ENCODE data around the gene ZNF208.

ZNF208 gene

GRCh38 chr19:21940684-21941083 lies 70.1 kb downstream of the ZNF208 start:
- peaks cover 65% of the 10 kb centered on the region for H3K9me3 ChIP-seq (ENCODE audit: control insufficient read depth, low read length)
- no peak overlapping the region for H3K27ac ChIP-seq (ENCODE audit: low read length, poor library complexity, severe bottlenecking)
- no peaks in the 10 kb centered on the region for H3K27me3 ChIP-seq (ENCODE audit: control insufficient read depth in 1 of 2, insufficient read depth in 1 of 2, low read length in 2 of 2)
- no peak overlapping the region for H2BK15ac ChIP-seq (ENCODE audit: low read depth, poor library complexity, severe bottlenecking)
- no peak overlapping the region for H3K4ac ChIP-seq (ENCODE audit: low read depth in 1 of 2, low read length in 2 of 2)
- no peaks in the 10 kb centered on the region for H3K79me1 ChIP-seq (replicated peaks; ENCODE audit: low read length, poor library complexity, severe bottlenecking)
- H3K9ac ChIP-seq (ENCODE audit: low read length): no peak overlapping the region
- H3K14ac ChIP-seq (ENCODE audit: low read length in 2 of 2): no peak overlapping the region
- no peaks in the 10 kb centered on the region for H3K4me1 ChIP-seq (ENCODE audit: control insufficient read depth, insufficient read depth, low read depth, low read length)
- WGBS: 81% methylated on average over 30 of the region's 30 CpGs
- no peak overlapping the region for H2BK5ac ChIP-seq (ENCODE audit: low read depth, low read length, poor library complexity, severe bottlenecking)
- no peak overlapping the region for H3K23ac ChIP-seq (ENCODE audit: low read length in 2 of 2)
- no peak overlapping the region for H4K91ac ChIP-seq (ENCODE audit: low read length)
- H2AFZ ChIP-seq (ENCODE audit: low read depth, low read length): no peak overlapping the region
- H3K36me3 ChIP-seq (ENCODE audit: control insufficient read depth in 1 of 2, insufficient read depth in 2 of 2, low read depth in 1 of 2, low read length in 2 of 2): no peaks in the 10 kb centered on the region
- no peak overlapping the region for H3K18ac ChIP-seq (ENCODE audit: low read depth in 1 of 2, low read length in 2 of 2)
- no peak overlapping the region for H2BK12ac ChIP-seq (ENCODE audit: low read length in 2 of 2)
- no peak overlapping the region for H2BK120ac ChIP-seq (ENCODE audit: low read depth, low read length)
- no peak for DNase-seq
- no peak overlapping the region for H4K8ac ChIP-seq (ENCODE audit: low read length)
- no peak overlapping the region for H3K4me2 ChIP-seq (ENCODE audit: low read length, poor library complexity, severe bottlenecking)
- H2AK5ac ChIP-seq (ENCODE audit: low read length, severe bottlenecking): no peak overlapping the region
- H3K4me3 ChIP-seq (ENCODE audit: insufficient read depth in 1 of 2, low read depth in 1 of 2, low read length in 2 of 2): no peak overlapping the region

- H3K36me3 ChIP-seq (ENCODE audit: control insufficient read depth in 1 of 2, insufficient read depth in 2 of 2, low read depth in 1 of 2, low read length in 2 of 2): no peaks in the 10 kb centered on the region
- no peak overlapping the region for H2BK15ac ChIP-seq (ENCODE audit: low read depth, poor library complexity, severe bottlenecking)
- H2AFZ ChIP-seq (ENCODE audit: low read depth, low read length): no peak overlapping the region
- H3K18ac ChIP-seq (ENCODE audit: low read depth in 1 of 2, low read length in 2 of 2): no peak overlapping the region
- DNase-seq: no peak
- H2BK12ac ChIP-seq (ENCODE audit: low read length in 2 of 2): no peak overlapping the region
- H2AK5ac ChIP-seq (ENCODE audit: low read length, severe bottlenecking): no peak overlapping the region
- H3K4me1 ChIP-seq (ENCODE audit: control insufficient read depth, insufficient read depth, low read depth, low read length): no peaks in the 10 kb centered on the region
- 61% methylated on average over 4 of the region's 4 CpGs for WGBS
- no peak overlapping the region for H2BK5ac ChIP-seq (ENCODE audit: low read depth, low read length, poor library complexity, severe bottlenecking)
- no peaks in the 10 kb centered on the region for H3K27me3 ChIP-seq (ENCODE audit: control insufficient read depth in 1 of 2, insufficient read depth in 1 of 2, low read length in 2 of 2)
- H3K4me3 ChIP-seq (ENCODE audit: insufficient read depth in 1 of 2, low read depth in 1 of 2, low read length in 2 of 2): no peak overlapping the region
- H4K91ac ChIP-seq (ENCODE audit: low read length): no peak overlapping the region
- no peak overlapping the region for H3K4me2 ChIP-seq (ENCODE audit: low read length, poor library complexity, severe bottlenecking)
- no peak overlapping the region for H3K27ac ChIP-seq (ENCODE audit: low read length, poor library complexity, severe bottlenecking)
- H3K4ac ChIP-seq (ENCODE audit: low read depth in 1 of 2, low read length in 2 of 2): no peak overlapping the region
- H3K23ac ChIP-seq (ENCODE audit: low read length in 2 of 2): no peak overlapping the region
- no peak overlapping the region for H4K8ac ChIP-seq (ENCODE audit: low read length)
- no peak overlapping the region for H3K14ac ChIP-seq (ENCODE audit: low read length in 2 of 2)
- H3K9me3 ChIP-seq (ENCODE audit: control insufficient read depth, low read length): peaks cover 51% of the 10 kb centered on the region
- no peak overlapping the region for H2BK120ac ChIP-seq (ENCODE audit: low read depth, low read length)
- H3K9ac ChIP-seq (ENCODE audit: low read length): no peak overlapping the region
- H3K79me1 ChIP-seq (replicated peaks; ENCODE audit: low read length, poor library complexity, severe bottlenecking): no peaks in the 10 kb centered on the region
Observed at GRCh38 chr19:21934593-21934992, 76.2 kb downstream of the ZNF208 start.

- H3K4me2 ChIP-seq (ENCODE audit: low read length, poor library complexity, severe bottlenecking): no peak overlapping the region
- H3K36me3 ChIP-seq (ENCODE audit: control insufficient read depth in 1 of 2, insufficient read depth in 2 of 2, low read depth in 1 of 2, low read length in 2 of 2): no peaks in the 10 kb centered on the region
- H3K18ac ChIP-seq (ENCODE audit: low read depth in 1 of 2, low read length in 2 of 2): no peak overlapping the region
- H3K9ac ChIP-seq (ENCODE audit: low read length): no peak overlapping the region
- no peak overlapping the region for H3K23ac ChIP-seq (ENCODE audit: low read length in 2 of 2)
- H4K8ac ChIP-seq (ENCODE audit: low read length): no peak overlapping the region
- no peak overlapping the region for H3K27ac ChIP-seq (ENCODE audit: low read length, poor library complexity, severe bottlenecking)
- no peak overlapping the region for H2BK15ac ChIP-seq (ENCODE audit: low read depth, poor library complexity, severe bottlenecking)
- 81% methylated on average over 5 of the region's 5 CpGs for whole genome bisulfite sequencing
- no peak overlapping the region for H3K4me3 ChIP-seq (ENCODE audit: insufficient read depth in 1 of 2, low read depth in 1 of 2, low read length in 2 of 2)
- H2AK5ac ChIP-seq (ENCODE audit: low read length, severe bottlenecking): no peak overlapping the region
- H3K4ac ChIP-seq (ENCODE audit: low read depth in 1 of 2, low read length in 2 of 2): no peak overlapping the region
- H3K14ac ChIP-seq (ENCODE audit: low read length in 2 of 2): no peak overlapping the region
- H3K9me3 ChIP-seq (ENCODE audit: control insufficient read depth, low read length): peaks cover 54% of the 10 kb centered on the region
- no peak overlapping the region for H2BK120ac ChIP-seq (ENCODE audit: low read depth, low read length)
- H4K91ac ChIP-seq (ENCODE audit: low read length): no peak overlapping the region
- H2BK5ac ChIP-seq (ENCODE audit: low read depth, low read length, poor library complexity, severe bottlenecking): no peak overlapping the region
- no peak overlapping the region for H2AFZ ChIP-seq (ENCODE audit: low read depth, low read length)
- no peaks in the 10 kb centered on the region for H3K79me1 ChIP-seq (replicated peaks; ENCODE audit: low read length, poor library complexity, severe bottlenecking)
- no peaks in the 10 kb centered on the region for H3K4me1 ChIP-seq (ENCODE audit: control insufficient read depth, insufficient read depth, low read depth, low read length)
- no peaks in the 10 kb centered on the region for H3K27me3 ChIP-seq (ENCODE audit: control insufficient read depth in 1 of 2, insufficient read depth in 1 of 2, low read length in 2 of 2)
- DNase-seq: no peak
- H2BK12ac ChIP-seq (ENCODE audit: low read length in 2 of 2): no peak overlapping the region
Observed at GRCh38 chr19:21934131-21934530, 76.6 kb downstream of the ZNF208 start.

- no peak overlapping the region for H4K8ac ChIP-seq (ENCODE audit: low read length)
- no peak overlapping the region for H3K27ac ChIP-seq (ENCODE audit: low read length, poor library complexity, severe bottlenecking)
- H3K27me3 ChIP-seq (ENCODE audit: control insufficient read depth in 1 of 2, insufficient read depth in 1 of 2, low read length in 2 of 2): no peaks in the 10 kb centered on the region
- no peak overlapping the region for H2BK15ac ChIP-seq (ENCODE audit: low read depth, poor library complexity, severe bottlenecking)
- H3K9me3 ChIP-seq (ENCODE audit: control insufficient read depth, low read length): peaks cover 71% of the 10 kb centered on the region
- no peak overlapping the region for H3K4ac ChIP-seq (ENCODE audit: low read depth in 1 of 2, low read length in 2 of 2)
- 0% methylated on average over 1 of the region's 2 CpGs for WGBS
- DNase-seq: no peak
- H3K18ac ChIP-seq (ENCODE audit: low read depth in 1 of 2, low read length in 2 of 2): no peak overlapping the region
- H3K4me1 ChIP-seq (ENCODE audit: control insufficient read depth, insufficient read depth, low read depth, low read length): no peaks in the 10 kb centered on the region
- no peak overlapping the region for H2BK5ac ChIP-seq (ENCODE audit: low read depth, low read length, poor library complexity, severe bottlenecking)
- H2BK120ac ChIP-seq (ENCODE audit: low read depth, low read length): no peak overlapping the region
- no peak overlapping the region for H3K4me3 ChIP-seq (ENCODE audit: insufficient read depth in 1 of 2, low read depth in 1 of 2, low read length in 2 of 2)
- no peak overlapping the region for H2AK5ac ChIP-seq (ENCODE audit: low read length, severe bottlenecking)
- no peaks in the 10 kb centered on the region for H3K36me3 ChIP-seq (ENCODE audit: control insufficient read depth in 1 of 2, insufficient read depth in 2 of 2, low read depth in 1 of 2, low read length in 2 of 2)
- no peaks in the 10 kb centered on the region for H3K79me1 ChIP-seq (replicated peaks; ENCODE audit: low read length, poor library complexity, severe bottlenecking)
- no peak overlapping the region for H3K14ac ChIP-seq (ENCODE audit: low read length in 2 of 2)
- no peak overlapping the region for H3K23ac ChIP-seq (ENCODE audit: low read length in 2 of 2)
- no peak overlapping the region for H2BK12ac ChIP-seq (ENCODE audit: low read length in 2 of 2)
- H2AFZ ChIP-seq (ENCODE audit: low read depth, low read length): no peak overlapping the region
- H4K91ac ChIP-seq (ENCODE audit: low read length): no peak overlapping the region
- H3K4me2 ChIP-seq (ENCODE audit: low read length, poor library complexity, severe bottlenecking): no peak overlapping the region
- no peak overlapping the region for H3K9ac ChIP-seq (ENCODE audit: low read length)
Observed at GRCh38 chr19:21922276-21922675, 88.5 kb downstream of the ZNF208 start.

Data from mesenchymal stem cell (in vitro differentiated cells and primary cell).